GM21737 (cell line): ENCODE measurements around the gene ZBTB8OS.

Source experiments
- ATAC-seq: cut with Tn5 transposase; IDR thresholded peaks from one replicate; pipeline ENCODE4 v1.9.1; 2021; ENCODE audit warnings: mild to moderate bottlenecking, moderate library complexity; ENCODE audit not compliant: unreplicated experiment

ZBTB8OS gene

GRCh38 chr1:32612189-32612881, 38.0 kb downstream of the ZBTB8OS start:
- ATAC-seq, result no peak

GRCh38 chr1:32611859-32612188, 38.5 kb downstream of the ZBTB8OS start:
- ATAC-seq, result no peak

- ATAC-seq, result no peak
These were observed 41.2 kb downstream of the ZBTB8OS start for GRCh38 chr1:32609180-32609579.

- no peak for ATAC-seq
These were observed 43.6 kb downstream of the ZBTB8OS start for GRCh38 chr1:32606565-32607371.

- ATAC-seq, result no peak
These were observed 44.5 kb downstream of the ZBTB8OS start for GRCh38 chr1:32605711-32606424.

GRCh38 chr1:32600034-32600433, 50.3 kb downstream of the ZBTB8OS start:
- no peak for ATAC-seq

GRCh38 chr1:32592943-32593342, 57.4 kb downstream of the ZBTB8OS start:
- no peak for ATAC-seq

- ATAC-seq, result no peak
These were observed 69.9 kb downstream of the ZBTB8OS start for GRCh38 chr1:32580348-32581017.
